ENCODE data around the gene POLD4.

Gene POLD4

GRCh38 chr11:67317888-67318555 lies 35.3 kb downstream of the POLD4 start:
- in situ Hi-C loops (cut with MboI; ENCODE audit: low sequenced_read_pairs) = no loop called here

DNA sequence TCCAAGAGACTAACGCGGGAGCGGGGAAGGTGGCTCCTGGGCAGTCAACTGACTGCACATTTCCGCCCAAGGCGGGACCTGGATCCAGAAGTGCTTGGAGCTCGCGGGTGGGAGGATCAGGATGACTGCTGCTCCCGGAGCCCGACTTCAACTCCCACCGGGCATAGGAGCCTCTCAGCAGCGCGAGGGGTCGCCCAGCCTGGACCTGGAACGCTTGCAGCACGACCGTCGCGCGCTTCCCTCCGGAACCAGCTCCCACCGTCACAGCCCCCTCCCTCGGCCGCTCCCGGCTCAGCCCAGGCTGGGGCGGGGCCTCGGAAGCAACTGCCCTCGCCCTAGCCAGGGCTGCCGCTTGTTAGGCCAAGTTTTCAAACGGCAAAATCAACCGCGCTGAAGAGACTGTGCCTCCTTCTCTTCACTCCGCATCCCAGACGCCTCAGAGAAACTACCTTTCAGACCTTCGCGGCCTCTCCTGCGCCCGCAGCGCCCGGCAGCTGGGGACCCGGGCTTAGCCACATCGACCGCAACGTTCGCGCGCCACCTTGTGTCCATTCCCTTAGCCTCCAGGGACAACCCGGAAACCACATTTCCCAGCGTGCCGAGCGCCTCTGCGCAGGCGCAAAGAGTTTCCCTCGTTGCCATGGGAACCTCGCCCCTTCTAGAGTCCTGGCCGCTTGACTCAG lies 36.0 kb downstream of the POLD4 start:
- in situ Hi-C loops (cut with MboI; ENCODE audit: low sequenced_read_pairs) = no loop called here

DNA sequence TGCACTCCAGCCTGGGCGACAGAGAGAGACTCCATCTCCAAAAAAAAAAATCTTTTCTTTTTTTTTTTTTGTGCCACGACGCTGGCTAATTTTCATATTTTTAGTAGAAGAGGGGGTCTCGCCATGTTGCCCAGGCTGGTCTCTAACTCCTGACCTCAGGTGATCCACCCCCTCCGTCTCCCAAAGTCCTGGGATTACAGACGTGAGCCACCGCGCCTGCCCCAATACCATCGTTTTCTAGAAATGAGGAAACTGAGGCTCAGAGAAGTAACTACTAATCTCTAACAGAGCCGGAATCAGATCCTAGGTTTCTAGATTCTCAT lies 36.5 kb downstream of the POLD4 start:
- in situ Hi-C loops (cut with MboI; ENCODE audit: low sequenced_read_pairs) = no loop called here

GRCh38 chr11:67315325-67315909 lies 37.9 kb downstream of the POLD4 start:
- in situ Hi-C loops (cut with MboI; ENCODE audit: low sequenced_read_pairs) = no loop called here

DNA sequence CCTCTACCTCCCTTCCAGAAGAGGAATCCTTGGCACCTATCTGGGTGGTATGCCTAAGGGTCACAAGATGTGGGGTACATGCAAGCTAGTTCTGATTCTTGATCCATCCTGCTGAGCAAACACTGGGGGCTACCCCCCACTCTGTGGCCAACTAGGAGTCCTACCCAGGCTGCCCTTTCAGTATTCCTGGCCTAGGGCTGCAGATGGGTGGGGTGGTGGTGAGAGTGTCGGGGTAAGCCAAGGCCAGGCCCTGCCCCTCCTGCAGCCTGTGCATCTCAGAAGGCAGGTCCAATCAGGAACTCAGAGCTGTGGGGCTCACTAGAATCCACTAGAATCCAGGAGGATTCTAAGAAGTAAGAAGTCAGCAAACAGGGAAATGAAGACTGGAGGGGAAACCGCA lies 39.1 kb downstream of the POLD4 start:
- in situ Hi-C loops (cut with MboI; ENCODE audit: low sequenced_read_pairs) = no loop called here

GRCh38 chr11:67313125-67313890 lies 40.0 kb downstream of the POLD4 start:
- in situ Hi-C loops (cut with MboI; ENCODE audit: low sequenced_read_pairs) = no loop called here

- in situ Hi-C loops (cut with MboI; ENCODE audit: low sequenced_read_pairs) = no loop called here
Observed at GRCh38 chr11:67312187-67313021, 40.9 kb downstream of the POLD4 start.

DNA sequence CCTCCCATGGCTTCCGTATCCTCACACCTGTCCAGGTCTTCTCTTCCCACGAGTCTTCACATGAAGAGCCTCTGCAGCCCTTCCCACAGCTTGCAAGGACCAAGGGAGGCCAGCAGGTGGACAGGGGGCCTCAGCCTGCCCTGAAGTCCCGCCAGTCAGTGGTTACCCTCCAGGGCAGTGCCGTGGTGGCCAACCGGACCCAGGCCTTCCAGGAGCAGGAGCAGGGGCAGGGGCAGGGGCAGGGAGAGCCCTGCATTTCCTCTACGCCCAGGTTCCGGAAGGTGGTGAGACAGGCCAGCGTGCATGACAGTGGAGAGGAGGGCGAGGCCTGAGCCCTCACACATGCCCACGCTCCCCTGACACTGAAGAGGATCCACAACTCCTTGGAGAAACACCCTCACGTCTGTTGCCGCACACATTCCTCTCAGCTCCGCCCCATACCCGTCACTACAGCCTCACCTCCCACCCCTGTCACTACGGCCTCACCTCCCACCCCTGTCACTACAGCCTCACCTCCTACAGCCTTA lies 41.7 kb downstream of the POLD4 start:
- in situ Hi-C loops (cut with MboI; ENCODE audit: low sequenced_read_pairs) = no loop called here

GRCh38 chr11:67311051-67311555 lies 42.2 kb downstream of the POLD4 start:
- in situ Hi-C loops (cut with MboI; ENCODE audit: low sequenced_read_pairs) = no loop called here

DNA sequence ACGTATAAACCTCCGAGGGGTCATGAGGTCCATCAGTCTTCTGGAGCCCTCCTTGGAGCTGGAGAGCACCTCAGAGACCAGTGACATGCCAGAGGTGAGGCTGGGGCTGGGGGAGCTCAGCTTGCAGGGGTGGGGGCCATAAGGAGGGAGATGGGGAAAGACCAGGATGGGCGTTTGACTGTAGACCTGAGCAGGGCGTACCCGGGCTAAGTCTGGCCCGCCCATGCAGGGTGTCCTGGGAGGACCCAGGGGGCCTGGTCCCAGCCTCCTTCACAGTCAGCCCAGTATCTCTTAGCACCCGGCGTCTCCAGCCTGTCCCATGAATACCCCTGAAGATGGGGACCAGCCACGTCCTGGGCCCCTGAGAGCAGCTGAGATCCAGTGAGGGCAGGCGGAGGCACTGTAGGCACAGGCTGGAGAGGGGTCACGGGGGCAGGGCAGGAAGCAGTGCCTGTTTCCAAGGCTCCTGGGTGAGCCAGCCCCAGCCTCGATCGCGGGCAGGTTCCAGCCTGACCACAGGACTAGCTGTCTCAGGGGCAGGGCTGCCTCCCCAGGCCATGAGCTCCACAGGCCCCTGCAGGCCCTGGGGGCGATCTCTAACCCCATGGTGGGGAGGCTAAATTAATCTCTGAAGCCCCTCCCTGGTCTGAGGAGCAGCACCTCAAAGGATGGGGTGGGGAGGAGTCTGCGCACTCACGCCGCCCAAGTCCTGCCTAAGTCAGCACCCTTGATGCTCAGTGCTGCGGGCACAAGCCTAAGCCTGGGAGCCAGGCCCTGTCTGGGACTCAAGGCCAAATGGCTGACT lies 42.9 kb downstream of the POLD4 start:
- in situ Hi-C loops (cut with MboI; ENCODE audit: low sequenced_read_pairs) = no loop called here

- in situ Hi-C loops (cut with MboI; ENCODE audit: low sequenced_read_pairs) = no loop called here
Observed at GRCh38 chr11:67309661-67310061, 43.7 kb downstream of the POLD4 start.

DNA sequence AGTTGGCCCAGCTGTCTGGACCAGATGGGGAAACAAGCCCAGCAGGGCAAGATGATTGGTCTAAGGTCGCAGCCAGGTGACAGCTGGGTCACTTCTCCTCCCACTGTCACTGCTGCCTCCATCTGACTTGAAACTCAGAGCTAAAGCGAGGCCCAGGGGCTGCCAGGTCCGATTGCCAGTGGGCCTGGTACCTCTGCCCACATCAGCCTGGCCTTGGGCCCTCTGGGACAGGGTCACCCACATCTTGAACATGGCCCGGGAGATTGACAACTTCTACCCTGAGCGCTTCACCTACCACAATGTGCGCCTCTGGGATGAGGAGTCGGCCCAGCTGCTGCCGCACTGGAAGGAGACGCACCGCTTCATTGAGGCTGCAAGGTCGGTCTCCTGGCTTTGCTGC lies 44.2 kb downstream of the POLD4 start:
- in situ Hi-C loops (cut with MboI; ENCODE audit: low sequenced_read_pairs) = no loop called here

DNA sequence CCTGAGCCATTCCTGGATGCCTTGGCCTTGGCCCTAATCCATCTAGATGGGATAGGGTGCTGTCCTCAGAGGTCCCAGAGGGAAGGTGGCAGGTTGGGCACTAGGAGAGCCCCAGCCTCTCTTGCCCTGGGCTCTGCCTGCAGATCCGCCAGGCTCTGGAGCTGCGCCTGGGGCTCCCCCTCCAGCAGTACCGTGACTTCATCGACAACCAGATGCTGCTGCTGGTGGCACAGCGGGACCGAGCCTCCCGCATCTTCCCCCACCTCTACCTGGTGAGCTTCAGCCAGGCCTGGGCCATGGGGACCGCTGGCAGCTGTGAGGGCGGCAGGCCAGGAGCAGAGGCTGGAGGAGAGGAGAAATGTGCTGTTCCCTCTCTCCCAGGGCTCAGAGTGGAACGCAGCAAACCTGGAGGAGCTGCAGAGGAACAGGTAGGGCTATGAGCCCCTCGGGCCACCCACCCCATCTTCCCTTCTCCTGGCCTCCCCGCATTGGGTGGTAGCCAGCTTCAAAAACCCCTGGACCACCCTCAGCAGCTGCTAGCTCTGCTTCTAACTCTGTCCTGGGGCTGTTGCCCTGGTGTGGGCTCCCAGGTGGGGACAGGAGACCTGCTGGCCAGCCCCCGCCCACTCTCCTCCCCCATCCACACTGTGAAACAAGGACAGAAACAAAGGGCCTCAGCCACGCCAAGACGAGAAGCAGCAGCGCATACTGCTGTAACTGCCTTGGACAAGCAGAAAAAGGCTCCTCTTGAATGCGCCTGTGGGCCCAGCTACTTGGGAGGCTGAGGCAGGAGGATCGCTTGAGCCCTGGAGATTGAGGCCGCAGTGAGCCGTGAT lies 45.1 kb downstream of the POLD4 start:
- in situ Hi-C loops (cut with MboI; ENCODE audit: low sequenced_read_pairs) = no loop called here

DNA sequence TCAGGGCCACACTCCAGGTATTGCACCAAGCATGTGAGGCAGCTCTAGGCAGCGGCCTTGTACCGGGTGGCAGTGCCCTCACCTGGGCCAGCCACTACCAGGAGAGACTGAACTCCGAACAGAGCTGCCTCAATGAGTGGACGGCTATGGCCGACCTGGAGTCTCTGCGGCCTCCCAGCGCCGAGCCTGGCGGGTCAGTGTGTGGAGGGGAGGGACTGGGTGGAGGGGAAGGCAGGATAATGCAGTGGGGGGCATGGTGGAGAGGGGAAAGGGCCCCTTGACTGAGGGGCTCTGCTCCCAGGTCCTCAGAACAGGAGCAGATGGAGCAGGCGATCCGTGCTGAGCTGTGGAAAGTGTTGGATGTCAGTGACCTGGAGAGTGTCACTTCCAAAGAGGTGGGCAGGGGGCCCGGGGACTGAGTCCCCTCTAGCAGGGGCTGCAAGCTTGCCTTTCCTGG lies 45.8 kb downstream of the POLD4 start:
- in situ Hi-C loops (cut with MboI; ENCODE audit: low sequenced_read_pairs) = no loop called here

GRCh38 chr11:67306769-67307544 lies 46.4 kb downstream of the POLD4 start:
- in situ Hi-C loops (cut with MboI; ENCODE audit: low sequenced_read_pairs) = no loop called here

GRCh38 chr11:67304511-67305113 lies 48.7 kb downstream of the POLD4 start:
- in situ Hi-C loops (cut with MboI; ENCODE audit: low sequenced_read_pairs) = no loop called here

- in situ Hi-C loops (cut with MboI; ENCODE audit: low sequenced_read_pairs) = no loop called here
Observed at GRCh38 chr11:67303835-67304411, 49.4 kb downstream of the POLD4 start.
